Ascending aorta (tissue), 2 donors: Measurements from ENCODE around the gene GKN2. TPM values are rescaled to one million over a fixed set of nuclear protein-coding genes. Genes with fewer than 3 reads are reported as not detected.

Experiments
- DNase-seq, 2 donors: peaks; one replicate each; pipeline ENCODE4 v3.0.0-alpha.2; 2019; ENCODE audit warnings: low spot score in 2 of 2
- H3K27ac ChIP-seq, 2 donors: fragments of 200-600 bp; sonication (generic); one replicate each; pipeline ENCODE4 v1.5.1; 2016 to 2017; ENCODE audit warnings: mild to moderate bottlenecking in 1 of 2
- H3K27me3 ChIP-seq: fragments of 200-600 bp; sonication (generic); one replicate; pipeline ENCODE4 v1.5.1; 2017
- H3K36me3 ChIP-seq, 2 donors: fragments of 200-600 bp; sonication (generic); one replicate each; pipeline ENCODE4 v1.5.1; 2016
- H3K4me1 ChIP-seq, 2 donors: fragments of 200-600 bp; sonication (generic); one replicate each; pipeline ENCODE4 v1.5.1; 2016 to 2017; ENCODE audit warnings: mild to moderate bottlenecking in 1 of 2
- H3K4me3 ChIP-seq, 2 donors: fragments of 200-600 bp; sonication (generic); one replicate each; pipeline ENCODE4 v1.5.1; 2016 to 2017; ENCODE audit warnings: mild to moderate bottlenecking in 1 of 2
- H3K9me3 ChIP-seq, 2 donors: fragments of 200-600 bp; sonication (generic); one replicate each; pipeline ENCODE4 v1.5.1; 2016
- intact Hi-C: fragments of 100-400 bp; cut with DNase I; formaldehyde crosslinking; loops from one replicate; pipeline ENCODE4 v1.15.1; 2023
- total RNA-seq: library from RNA; depleted of rRNA; stranded (reverse); fragments of >200 nt; gene quantifications from one replicate; pipeline ENCODE4 v1.1.0, GENCODE V29; 2016
- TF ChIP-seq, protein P1 (sequence below), 3 experiments: fragments of 200-600 bp in 2 of 3; fragments of 450-650 bp in 1 of 3; sonication (generic) in 2 of 3; IDR thresholded peaks; one replicate each; pipeline ENCODE4 v1.5.1; 2016 to 2019; ENCODE audit warnings: antibody characterized with exemption in 3 of 3, mild to moderate bottlenecking in 1 of 3, moderate library complexity in 1 of 3

The GKN2 gene
- total RNA-seq, 1 donor from 2014 or later = 0.75 TPM

DNA sequence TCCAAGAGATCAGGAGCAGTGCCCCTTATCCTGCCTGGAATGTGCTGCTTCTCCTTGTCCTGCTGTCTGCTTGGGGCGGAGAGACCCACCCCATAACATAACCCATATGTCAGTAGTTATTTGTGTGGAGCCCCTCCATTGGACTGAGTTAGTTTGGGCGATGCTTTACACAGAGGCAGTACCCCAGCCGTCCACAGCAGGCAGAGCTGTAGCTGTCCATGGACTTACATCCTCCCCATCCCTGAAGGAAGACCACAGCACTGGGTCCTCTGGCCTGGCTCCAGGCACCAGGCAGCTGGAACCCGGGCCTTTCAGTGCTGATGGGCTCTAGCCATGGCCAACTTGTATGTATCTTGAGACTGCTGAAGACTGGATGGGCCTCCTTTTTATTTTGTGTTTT lies 20.3 kb downstream of the GKN2 start:
- Histone ChIP-seq H3K27ac (no peak overlapping the region), H3K4me3 (no peak overlapping the region), H3K4me1 (peaks cover 0 to 7% of the 10 kb centered on the region in 2 donors), H3K36me3 (no peaks in the 10 kb centered on the region), H3K27me3 (no peaks in the 10 kb centered on the region), H3K9me3 (no peaks in the 10 kb centered on the region)
- intact Hi-C loops = no loop called here
- no peak for DNase-seq
- TF ChIP-seq, protein P1, sequence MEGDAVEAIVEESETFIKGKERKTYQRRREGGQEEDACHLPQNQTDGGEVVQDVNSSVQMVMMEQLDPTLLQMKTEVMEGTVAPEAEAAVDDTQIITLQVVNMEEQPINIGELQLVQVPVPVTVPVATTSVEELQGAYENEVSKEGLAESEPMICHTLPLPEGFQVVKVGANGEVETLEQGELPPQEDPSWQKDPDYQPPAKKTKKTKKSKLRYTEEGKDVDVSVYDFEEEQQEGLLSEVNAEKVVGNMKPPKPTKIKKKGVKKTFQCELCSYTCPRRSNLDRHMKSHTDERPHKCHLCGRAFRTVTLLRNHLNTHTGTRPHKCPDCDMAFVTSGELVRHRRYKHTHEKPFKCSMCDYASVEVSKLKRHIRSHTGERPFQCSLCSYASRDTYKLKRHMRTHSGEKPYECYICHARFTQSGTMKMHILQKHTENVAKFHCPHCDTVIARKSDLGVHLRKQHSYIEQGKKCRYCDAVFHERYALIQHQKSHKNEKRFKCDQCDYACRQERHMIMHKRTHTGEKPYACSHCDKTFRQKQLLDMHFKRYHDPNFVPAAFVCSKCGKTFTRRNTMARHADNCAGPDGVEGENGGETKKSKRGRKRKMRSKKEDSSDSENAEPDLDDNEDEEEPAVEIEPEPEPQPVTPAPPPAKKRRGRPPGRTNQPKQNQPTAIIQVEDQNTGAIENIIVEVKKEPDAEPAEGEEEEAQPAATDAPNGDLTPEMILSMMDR (IDR thresholded peaks at IDR 0.05) = no peak

DNA sequence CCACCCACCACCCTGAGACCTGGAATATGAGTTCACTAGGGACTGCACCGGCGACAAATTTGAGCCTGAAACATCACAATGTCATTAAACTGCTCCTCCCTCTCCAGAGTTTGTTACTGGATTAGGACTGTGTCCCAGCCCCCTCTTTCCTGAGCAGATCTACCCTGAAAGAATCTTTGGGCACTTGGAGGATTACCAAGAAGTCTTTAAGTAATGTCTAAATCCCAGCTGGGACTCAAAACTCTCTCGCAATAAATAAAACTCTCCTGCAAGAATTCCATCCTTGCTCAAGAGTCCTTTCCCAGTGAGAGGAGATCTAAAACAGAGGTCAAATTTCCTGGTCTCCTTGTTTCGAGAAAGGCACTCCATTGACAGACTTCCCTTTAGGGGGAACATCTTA lies 20.9 kb downstream of the GKN2 start:
- peaks cover 0 to 4% of the 10 kb centered on the region in 2 donors for H3K4me1 ChIP-seq
- H3K4me3 ChIP-seq = no peak overlapping the region
- no peaks in the 10 kb centered on the region for H3K9me3 ChIP-seq

DNA sequence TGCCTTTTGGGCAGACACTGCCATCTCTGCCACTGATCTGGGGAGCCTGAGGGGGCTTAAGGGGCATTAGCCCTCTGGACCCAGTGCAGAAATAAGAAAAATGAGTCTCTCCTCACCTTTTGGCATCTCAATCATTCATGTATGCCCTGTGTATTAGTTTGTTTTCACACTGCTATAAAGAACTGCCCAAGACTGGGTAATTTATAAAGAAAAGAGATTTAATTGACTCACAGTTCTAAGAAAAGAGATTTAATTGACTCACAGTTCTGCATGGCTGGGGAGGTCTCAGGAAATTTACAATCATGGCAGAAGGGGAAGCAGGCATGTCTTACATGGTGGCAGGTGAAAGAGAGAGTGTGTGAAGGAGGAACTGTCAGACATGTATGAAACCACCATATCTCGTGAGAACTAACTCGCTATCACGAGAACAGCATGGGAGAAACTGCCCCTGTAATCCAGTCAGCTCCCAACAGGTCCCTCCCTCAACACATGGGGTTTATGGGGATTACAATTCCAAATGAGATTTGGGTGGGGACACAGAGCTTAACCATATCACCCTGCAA lies 21.5 kb downstream of the GKN2 start:
- H3K27ac ChIP-seq = no peak overlapping the region
- H3K9me3 ChIP-seq = no peaks in the 10 kb centered on the region
- H3K36me3 ChIP-seq = no peaks in the 10 kb centered on the region
- TF ChIP-seq, protein P1 (IDR thresholded peaks at IDR 0.05) = no peak
- H3K4me1 ChIP-seq = no peaks in the 10 kb centered on the region
- no peak overlapping the region for H3K4me3 ChIP-seq
- no peak for DNase-seq
- H3K27me3 ChIP-seq = no peaks in the 10 kb centered on the region
- intact Hi-C loops = no loop called here

More for the DNA sequence above, 20.9 kb downstream of the GKN2 start:
- Histone ChIP-seq H3K36me3 (no peaks in the 10 kb centered on the region), H3K27ac (no peak overlapping the region), H3K27me3 (no peaks in the 10 kb centered on the region)
- DNase-seq = no peak
- intact Hi-C loops = no loop called here
- TF ChIP-seq, protein P1 (IDR thresholded peaks at IDR 0.05) = no peak

DNA sequence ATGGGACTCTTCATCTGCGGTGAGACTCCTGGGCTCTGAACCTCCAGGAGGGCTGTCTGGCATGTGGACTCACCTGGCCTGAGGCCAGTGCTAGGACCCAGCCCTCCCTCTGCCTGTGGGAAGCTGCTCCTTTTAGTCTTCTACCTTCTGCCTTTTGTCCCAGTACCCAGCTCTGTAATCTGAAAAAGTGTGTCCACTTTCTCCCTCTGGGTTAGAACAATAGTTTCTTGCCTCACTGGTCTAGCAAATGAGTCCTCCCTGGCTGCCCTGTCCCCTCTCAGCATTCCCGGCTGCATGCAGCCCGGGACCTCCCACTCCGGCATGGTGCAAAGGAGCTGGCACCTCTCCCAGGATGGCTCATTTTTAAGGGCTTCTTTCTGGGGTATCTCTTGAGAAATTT lies 25.9 kb downstream of the GKN2 start:
- TF ChIP-seq, protein P1 (IDR thresholded peaks at IDR 0.05) = no peak

DNA sequence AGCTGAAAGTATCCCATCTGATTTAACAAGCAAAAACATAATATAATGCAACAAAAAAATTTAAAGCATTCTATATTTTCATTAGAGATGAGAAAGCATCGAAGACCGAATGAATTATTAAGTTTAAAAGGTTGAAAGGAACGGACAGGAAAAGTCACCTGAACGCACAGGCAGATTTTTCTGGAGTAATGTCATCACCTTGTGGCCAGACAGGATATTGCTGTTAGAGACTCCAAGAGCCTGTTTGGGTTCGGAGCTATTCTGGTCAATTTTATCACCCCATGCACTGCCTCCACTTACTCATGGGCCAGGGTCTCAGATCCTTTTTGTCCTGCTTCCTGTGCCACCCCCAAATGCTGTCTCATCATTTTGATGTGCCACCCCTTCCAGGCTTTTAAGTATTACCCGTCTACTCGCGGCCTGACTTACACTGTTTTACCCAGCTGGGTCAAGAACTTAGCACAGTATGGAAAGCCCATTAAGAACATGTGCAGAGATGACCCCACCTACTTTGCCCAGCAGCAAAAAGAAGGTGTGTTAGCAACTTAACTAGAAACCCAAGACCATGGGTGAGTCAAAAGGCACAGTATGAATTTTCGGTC lies 27.3 kb downstream of the GKN2 start:
- Histone ChIP-seq H3K27ac (no peak overlapping the region), H3K4me3 (no peak overlapping the region), H3K9me3 (no peaks in the 10 kb centered on the region), H3K4me1 (no peaks in the 10 kb centered on the region), H3K36me3 (no peaks in the 10 kb centered on the region), H3K27me3 (no peaks in the 10 kb centered on the region)
- intact Hi-C loops = loop anchor here (2.0 to 5.0 kb wide), 3 partner anchors 173 to 463 kb away; no protein-coding TSS in a partner anchor
- DNase-seq = no peak
- TF ChIP-seq, protein P1 (IDR thresholded peaks at IDR 0.05) = peak; percentile 77 to 91 (median 83)

More for the DNA sequence above, 25.9 kb downstream of the GKN2 start:
- Histone ChIP-seq H3K27me3 (no peaks in the 10 kb centered on the region), H3K36me3 (no peaks in the 10 kb centered on the region), H3K4me3 (no peak overlapping the region), H3K9me3 (no peaks in the 10 kb centered on the region), H3K4me1 (no peaks in the 10 kb centered on the region), H3K27ac (no peak overlapping the region)
- no peak for DNase-seq
- intact Hi-C loops = loop anchor here (5.0 kb wide), 1 partner anchor 174 kb away; no protein-coding TSS in a partner anchor
